Activated CD4-positive, alpha-beta T cell treated with anti-CD3 and anti-CD28 coated beads, Interleukin-2, amount 50 U/mL, for 1 hour (primary cell): Measurements from ENCODE around the gene SLIT3.

Source experiments
- DNase-seq: peaks from one replicate; pipeline ENCODE4 v3.0.0-alpha.2; 2020

SLIT3 gene

DNA sequence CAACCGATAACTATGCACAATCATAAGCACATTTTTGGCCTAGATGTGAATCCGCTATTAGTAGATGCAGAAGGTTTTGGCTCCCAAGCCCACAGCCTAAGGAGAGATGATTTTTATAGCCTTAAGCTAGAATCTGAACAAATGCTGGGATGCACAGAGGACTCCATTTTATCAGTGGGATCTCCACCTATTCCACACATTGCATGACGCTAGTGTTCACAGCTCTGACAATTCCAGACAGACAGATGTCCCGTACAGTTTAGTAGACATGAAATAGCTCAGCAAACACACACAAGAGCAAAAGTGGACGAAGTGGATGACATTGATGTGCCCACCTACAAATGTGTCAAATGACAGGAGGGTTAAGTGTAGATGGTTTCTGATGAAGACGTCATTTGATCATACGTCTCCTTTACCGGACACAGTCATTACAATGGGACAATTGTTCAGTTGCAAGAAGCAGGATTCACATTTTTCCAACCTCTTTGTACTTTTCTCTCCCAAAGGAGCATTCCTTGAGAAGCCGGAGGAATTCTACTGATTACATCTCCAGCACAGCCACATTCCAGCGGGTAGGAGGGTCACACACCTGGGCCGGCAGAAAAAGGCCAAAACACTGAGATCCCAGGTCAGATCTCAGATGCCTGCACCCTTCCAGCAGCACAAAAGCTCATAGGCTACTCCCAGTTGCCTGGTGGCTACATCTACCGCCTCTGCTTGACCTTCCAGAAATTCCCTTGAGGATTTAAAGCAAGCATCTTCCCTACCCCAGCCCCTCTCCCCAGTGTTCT lies 202.4 kb downstream of the SLIT3 start:
- DNase-seq: no peak

GRCh38 chr5:169097374-169098326 lies 203.3 kb downstream of the SLIT3 start:
- no peak for DNase-seq

GRCh38 chr5:169095976-169096375 lies 205.0 kb downstream of the SLIT3 start:
- no peak for DNase-seq

GRCh38 chr5:169095410-169095960 lies 205.5 kb downstream of the SLIT3 start:
- DNase-seq: no peak

- DNase-seq: no peak
These were observed 206.1 kb downstream of the SLIT3 start for GRCh38 chr5:169094586-169095409.

DNA sequence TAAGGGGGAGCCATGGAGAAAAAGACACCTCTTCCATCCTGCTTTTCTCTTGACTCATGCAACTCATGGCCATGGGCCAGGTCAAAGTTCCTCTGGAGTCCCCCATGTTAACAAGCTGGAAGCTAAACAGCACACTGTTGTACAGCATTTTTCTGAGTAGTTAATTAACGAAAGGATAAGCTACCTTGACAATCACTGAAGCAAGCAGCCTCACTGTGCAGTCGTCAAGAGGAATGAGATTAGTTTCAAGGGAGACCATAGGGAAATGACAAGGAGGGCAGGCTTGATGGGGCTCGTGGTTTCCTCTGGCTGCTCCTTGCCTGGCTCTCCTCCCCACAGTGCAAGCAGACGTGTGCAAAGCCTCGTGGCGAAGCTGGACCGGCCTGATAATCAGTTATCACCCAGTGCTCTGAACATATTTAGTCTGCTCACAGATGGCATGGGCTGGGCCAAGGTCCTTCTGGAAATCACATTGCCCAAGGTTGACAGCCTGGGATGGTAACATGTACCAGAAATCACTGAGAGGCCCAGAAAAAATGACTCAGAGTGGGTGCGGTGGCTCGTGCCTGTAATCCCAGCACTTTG lies 209.5 kb downstream of the SLIT3 start:
- DNase-seq: no peak

- no peak for DNase-seq
These were observed 211.6 kb downstream of the SLIT3 start for GRCh38 chr5:169089343-169089742.

GRCh38 chr5:169088028-169088725 lies 212.8 kb downstream of the SLIT3 start:
- no peak for DNase-seq

- no peak for DNase-seq
These were observed 215.3 kb downstream of the SLIT3 start for GRCh38 chr5:169085636-169086035.

DNA sequence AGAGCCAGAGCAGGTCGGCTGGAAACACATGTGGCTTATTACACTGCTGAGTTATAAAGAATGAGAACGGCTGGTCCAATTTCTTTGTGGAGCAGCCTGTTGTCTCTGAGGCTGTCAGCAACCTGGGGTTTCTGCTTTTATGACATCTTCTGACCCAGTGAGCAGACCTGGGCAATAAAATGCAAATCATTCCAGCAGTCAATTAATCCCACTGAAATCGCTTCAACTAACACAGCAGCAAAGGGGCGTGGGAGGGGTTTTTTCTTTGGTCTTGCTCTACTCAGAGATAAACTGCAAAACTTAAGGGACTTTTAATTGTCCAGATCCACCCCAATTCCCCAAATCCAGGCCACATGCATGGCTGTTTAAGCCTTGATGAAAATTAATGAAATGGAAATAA lies 215.7 kb downstream of the SLIT3 start:
- DNase-seq: no peak

DNA sequence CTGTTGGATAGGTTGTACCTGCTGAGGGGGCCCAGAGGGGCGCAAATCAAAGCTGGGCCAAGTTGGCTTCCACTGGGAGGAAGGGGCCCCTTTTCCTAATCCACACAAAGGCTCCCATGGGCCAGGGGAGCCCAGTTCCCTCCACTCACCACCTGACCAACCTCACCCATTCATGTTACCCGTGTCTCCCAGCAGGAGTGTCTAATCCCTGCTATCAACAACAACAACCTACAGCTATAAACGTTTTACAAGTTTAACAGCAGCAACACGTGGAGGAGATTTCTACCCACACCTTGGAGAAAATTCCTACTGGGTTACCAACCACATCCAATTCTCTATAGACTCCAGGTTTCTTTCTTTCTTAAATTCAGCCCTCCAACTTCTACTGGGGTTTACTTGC lies 216.2 kb downstream of the SLIT3 start:
- no peak for DNase-seq

DNA sequence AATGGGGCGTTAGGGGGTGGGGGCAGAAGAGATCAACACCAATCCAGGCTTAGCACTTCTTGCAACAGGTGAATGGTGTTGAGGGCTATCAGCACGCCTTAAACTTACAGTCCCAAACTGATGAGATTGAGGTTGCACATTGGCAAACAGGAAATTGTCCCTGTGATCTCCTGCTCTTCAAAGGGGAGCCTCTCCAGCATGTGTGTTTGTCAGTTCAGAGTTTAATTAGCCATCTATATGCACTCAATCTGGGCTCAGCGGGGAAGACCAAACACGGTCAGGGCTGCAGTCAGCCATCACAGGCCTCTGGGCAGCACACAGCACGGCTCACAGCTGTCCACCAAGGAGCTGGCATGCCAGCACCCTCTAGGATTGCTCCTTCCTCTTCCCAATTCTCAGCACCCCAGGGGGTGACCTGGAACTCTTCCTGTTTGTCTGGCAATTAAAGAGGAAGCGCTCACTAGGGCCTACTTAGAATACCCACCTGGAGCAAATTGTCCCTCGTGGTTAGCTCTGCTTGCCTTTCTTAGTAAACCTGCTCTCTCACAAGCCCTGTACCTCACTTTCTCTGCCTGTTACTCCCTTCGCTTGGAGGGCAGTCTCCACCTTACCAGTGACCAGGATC lies 217.4 kb downstream of the SLIT3 start:
- no peak for DNase-seq

- no peak for DNase-seq
These were observed 219.8 kb downstream of the SLIT3 start for GRCh38 chr5:169081000-169081724.

GRCh38 chr5:169080448-169080911 lies 220.5 kb downstream of the SLIT3 start:
- no peak for DNase-seq

DNA sequence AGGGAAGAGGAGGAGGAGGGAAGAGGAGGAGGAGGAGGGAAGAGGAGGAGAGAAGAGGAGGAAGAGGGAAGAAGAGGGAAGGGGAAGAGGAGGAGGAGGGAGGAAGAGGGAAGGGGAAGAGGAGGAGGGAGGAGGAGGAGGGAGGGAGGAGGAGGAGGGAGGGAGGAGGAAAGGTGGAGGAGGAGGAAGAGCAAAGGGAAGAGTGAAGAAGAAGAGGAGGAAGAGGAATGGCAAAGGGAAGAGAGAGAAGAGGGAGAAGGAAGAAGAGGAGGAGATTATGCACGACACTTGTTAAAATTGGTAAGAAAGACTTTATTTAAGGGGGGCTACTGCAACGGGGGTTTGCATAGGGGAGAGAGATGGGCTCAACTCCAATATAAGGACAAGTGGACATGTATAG lies 221.2 kb downstream of the SLIT3 start:
- no peak for DNase-seq

GRCh38 chr5:169074839-169075238 lies 226.1 kb downstream of the SLIT3 start:
- no peak for DNase-seq

GRCh38 chr5:169072233-169072632 lies 228.7 kb downstream of the SLIT3 start:
- no peak for DNase-seq

GRCh38 chr5:169070413-169070812 lies 230.5 kb downstream of the SLIT3 start:
- DNase-seq: no peak

GRCh38 chr5:169067751-169068173 lies 233.2 kb downstream of the SLIT3 start:
- DNase-seq: no peak

- no peak for DNase-seq
These were observed 235.5 kb downstream of the SLIT3 start for GRCh38 chr5:169065400-169065799.
